Muscle of back (tissue), 11 donors: ENCODE data around the gene THTPA. TPM values are rescaled to one million over a fixed set of nuclear protein-coding genes. Genes with fewer than 3 reads are reported as not detected.
"Not testable (repeated sequence)": the region's sequence is repeated elsewhere in the genome, so short reads cannot be mapped to it uniquely, and the experiment has no call there.

Experiments used
- DNase-seq, 3 donors: peaks; one replicate each; pipeline versions ENCODE4 v3.0.0 to v3.0.0-alpha.2; 2013
- polyA plus RNA-seq, 10 donors: library from polyadenylated mRNA; unstranded; fragments of 120-200 nt; gene quantifications; one replicate each; pipeline ENCODE4 v1.2.1, GENCODE V29; 2013; ENCODE audit not compliant: insufficient read length in 10 of 10

Gene THTPA
- polyA plus RNA-seq, 10 donors, result 9.9 to 15.6 (median 12.0) TPM

GRCh38 chr14:23580948-23581281 is 24.8 kb downstream of the THTPA start:
- no peak for DNase-seq

GRCh38 chr14:23582906-23583760 is 27.1 kb downstream of the THTPA start:
- DNase-seq, result no peak

GRCh38 chr14:23583761-23584526 is 27.9 kb downstream of the THTPA start:
- DNase-seq, result not testable (repeated sequence)

GRCh38 chr14:23584527-23585203 is 28.6 kb downstream of the THTPA start:
- DNase-seq, result not testable (repeated sequence)

GRCh38 chr14:23588884-23589598 is 33.0 kb downstream of the THTPA start:
- DNase-seq, result peak; percentile 78 to 91 (median 89)

- DNase-seq, result no peak
These were observed 33.5 kb downstream of the THTPA start for GRCh38 chr14:23589606-23590005.

- DNase-seq, result no peak
These were observed 34.1 kb downstream of the THTPA start for GRCh38 chr14:23590198-23590597.

GRCh38 chr14:23594191-23594590 is 38.1 kb downstream of the THTPA start:
- not testable (repeated sequence) for DNase-seq

- no peak for DNase-seq
These were observed 44.2 kb downstream of the THTPA start for GRCh38 chr14:23600322-23600707.

GRCh38 chr14:23600806-23601205 is 44.7 kb downstream of the THTPA start:
- DNase-seq, result no peak

- no peak for DNase-seq
These were observed 45.4 kb downstream of the THTPA start for GRCh38 chr14:23601424-23601823.

GRCh38 chr14:23601845-23602180 is 45.7 kb downstream of the THTPA start:
- no peak for DNase-seq

GRCh38 chr14:23602181-23603095 is 46.4 kb downstream of the THTPA start:
- DNase-seq, result no peak

- DNase-seq, result no peak
These were observed 47.0 kb downstream of the THTPA start for GRCh38 chr14:23603103-23603502.

- DNase-seq, result no peak
These were observed 48.1 kb downstream of the THTPA start for GRCh38 chr14:23604148-23604547.

GRCh38 chr14:23604675-23605170 is 48.7 kb downstream of the THTPA start:
- no peak for DNase-seq

GRCh38 chr14:23605931-23606585 is 50.0 kb downstream of the THTPA start:
- DNase-seq, result no peak

GRCh38 chr14:23608454-23608853 is 52.4 kb downstream of the THTPA start:
- DNase-seq, result no peak

- DNase-seq, result no peak
These were observed 52.9 kb downstream of the THTPA start for GRCh38 chr14:23609001-23609400.
